Hypothalamus (tissue), 51 donors: Measurements from ENCODE around the gene DGAT2.
"Not testable (repeated sequence)": the region's sequence is repeated elsewhere in the genome, so short reads cannot be mapped to it uniquely, and the experiment has no call there.

ENCODE experiments used
- DNase-seq, 51 donors: peaks; one replicate each; lab custom pipeline; 2025; lab: John Stamatoyannopoulos, UW

The DGAT2 gene, protein sequence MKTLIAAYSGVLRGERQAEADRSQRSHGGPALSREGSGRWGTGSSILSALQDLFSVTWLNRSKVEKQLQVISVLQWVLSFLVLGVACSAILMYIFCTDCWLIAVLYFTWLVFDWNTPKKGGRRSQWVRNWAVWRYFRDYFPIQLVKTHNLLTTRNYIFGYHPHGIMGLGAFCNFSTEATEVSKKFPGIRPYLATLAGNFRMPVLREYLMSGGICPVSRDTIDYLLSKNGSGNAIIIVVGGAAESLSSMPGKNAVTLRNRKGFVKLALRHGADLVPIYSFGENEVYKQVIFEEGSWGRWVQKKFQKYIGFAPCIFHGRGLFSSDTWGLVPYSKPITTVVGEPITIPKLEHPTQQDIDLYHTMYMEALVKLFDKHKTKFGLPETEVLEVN

GRCh38 chr11:75768112-75768908 is at the start of gene DGAT2:
DGAT2 (plus strand) TSS chr11:75768778; CDS start chr11:75768992, 214 bp downstream.
- peak in 37 of 51 donors; percentile 10 to 73 (median 35) for DNase-seq

GRCh38 chr11:75719340-75720239 is 49.0 kb upstream of the DGAT2 start:
- DNase-seq: no peak

- no peak for DNase-seq
Measured at GRCh38 chr11:75720639-75721038, 47.9 kb upstream of the DGAT2 start.

GRCh38 chr11:75721852-75722668 is 46.5 kb upstream of the DGAT2 start:
- no peak for DNase-seq

- no peak for DNase-seq
Measured at GRCh38 chr11:75722669-75723042, 45.9 kb upstream of the DGAT2 start.

DNA sequence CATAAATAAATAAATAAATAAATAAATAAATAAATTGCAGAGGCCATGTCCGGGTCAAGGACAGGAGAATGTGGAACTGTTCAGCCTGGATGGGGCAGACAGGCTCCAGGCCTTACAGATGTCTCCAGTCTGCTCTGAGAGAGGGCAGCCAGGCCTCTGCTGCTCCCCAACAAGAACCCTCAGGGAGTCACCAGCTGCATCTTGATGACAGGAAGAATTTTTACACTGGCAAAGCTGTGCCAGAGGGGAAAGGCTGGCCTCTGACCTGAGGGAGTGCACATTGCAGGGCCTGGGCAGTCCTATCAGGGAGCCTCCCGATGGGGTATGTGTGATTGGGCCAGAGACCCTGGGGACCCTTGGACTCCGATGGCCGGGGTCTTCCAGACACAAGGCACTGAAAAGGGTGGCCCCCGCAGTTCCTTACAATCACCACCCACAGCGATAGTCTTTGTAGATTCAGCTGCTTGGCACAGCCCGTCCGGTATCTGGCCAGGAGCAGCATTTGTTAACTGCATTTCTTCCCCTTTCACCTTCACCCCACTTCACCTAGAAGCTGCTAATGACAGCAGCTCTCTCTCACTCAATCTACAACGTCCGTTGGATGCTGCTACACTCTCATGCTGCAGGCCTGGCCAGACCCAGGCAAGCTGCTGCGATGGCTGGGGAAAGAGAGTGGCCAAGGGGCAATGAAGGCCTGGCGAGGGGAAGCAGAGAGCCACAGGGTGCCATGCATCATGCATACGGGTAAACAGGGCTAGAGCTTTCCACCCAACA is 42.8 kb upstream of the DGAT2 start:
- no peak for DNase-seq

GRCh38 chr11:75728992-75729391 is 39.6 kb upstream of the DGAT2 start:
- no peak for DNase-seq

GRCh38 chr11:75731095-75731494 is 37.5 kb upstream of the DGAT2 start:
- no peak for DNase-seq

GRCh38 chr11:75733071-75733430 is 35.5 kb upstream of the DGAT2 start:
- no peak for DNase-seq

GRCh38 chr11:75733431-75734107 is 35.0 kb upstream of the DGAT2 start:
- DNase-seq: peak in 10 of 51 donors; percentile 4 to 46 (median 24)

DNA sequence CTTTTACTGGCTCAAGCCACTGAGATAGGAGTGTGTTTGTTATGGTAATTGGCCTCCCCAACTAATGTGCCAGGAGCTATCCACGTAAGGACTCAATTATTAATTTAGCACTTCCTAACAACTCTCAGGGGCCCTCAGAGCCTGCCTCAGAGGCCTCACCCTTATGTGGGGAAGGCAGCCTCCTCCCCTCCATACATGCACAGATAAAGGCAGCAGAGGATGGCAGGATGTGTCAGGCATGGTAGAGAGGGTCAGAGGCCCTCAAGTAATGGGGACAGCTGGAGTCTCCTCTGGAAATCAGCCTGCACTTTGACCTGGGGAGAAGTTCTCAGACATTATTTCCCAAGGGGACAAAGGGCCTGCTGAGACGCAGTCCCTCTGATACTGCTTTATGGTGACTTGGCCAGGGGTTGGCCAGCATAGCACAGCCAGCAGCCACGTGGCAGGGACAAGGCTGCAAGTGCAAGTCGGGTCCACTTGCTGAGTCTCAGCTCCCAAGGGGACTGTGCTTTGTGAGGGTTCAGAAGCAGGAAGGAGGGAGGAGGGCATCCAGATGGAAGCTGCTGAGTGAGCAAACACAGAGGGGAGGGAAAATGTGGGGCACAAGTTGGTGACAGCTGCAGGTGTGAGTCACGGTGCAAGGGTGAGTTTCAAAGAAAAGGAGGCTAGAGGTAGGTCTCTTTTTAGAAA is 33.9 kb upstream of the DGAT2 start:
- no peak for DNase-seq

DNA sequence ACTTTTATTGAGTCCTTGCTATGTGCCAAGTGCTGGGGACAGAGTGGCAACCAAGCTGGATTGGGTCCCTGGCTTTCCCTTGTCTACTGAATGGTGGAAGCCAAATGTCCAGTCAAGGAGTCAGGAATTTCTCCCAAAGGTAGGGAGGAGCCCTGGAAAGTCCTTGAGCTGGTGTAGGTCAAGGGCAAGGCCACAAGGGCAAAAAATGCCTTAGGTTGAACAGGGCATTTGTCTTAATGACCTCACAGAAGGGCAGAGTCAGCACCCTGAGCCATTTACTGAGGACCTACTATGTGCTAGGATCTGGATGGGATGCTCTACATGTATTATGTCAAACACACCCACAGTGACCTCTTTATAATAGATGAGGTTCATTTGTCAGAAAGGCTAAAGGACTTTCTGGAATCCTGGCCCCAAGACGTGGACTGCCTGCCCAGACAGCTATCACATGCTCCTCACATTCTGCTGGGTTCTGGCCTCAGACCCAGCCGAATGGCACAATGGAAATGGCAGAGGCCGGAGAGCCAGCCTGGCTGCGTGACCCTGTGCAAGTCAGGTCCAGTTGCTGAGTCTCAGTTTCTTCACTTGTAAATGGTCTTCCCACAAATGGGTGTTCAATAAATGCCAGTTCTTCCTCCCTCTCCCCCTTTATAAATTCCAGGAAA is 33.3 kb upstream of the DGAT2 start:
- no peak for DNase-seq

- DNase-seq: no peak
Measured at GRCh38 chr11:75737314-75737713, 31.3 kb upstream of the DGAT2 start.

- DNase-seq: no peak
Measured at GRCh38 chr11:75740681-75741080, 27.9 kb upstream of the DGAT2 start.

DNA sequence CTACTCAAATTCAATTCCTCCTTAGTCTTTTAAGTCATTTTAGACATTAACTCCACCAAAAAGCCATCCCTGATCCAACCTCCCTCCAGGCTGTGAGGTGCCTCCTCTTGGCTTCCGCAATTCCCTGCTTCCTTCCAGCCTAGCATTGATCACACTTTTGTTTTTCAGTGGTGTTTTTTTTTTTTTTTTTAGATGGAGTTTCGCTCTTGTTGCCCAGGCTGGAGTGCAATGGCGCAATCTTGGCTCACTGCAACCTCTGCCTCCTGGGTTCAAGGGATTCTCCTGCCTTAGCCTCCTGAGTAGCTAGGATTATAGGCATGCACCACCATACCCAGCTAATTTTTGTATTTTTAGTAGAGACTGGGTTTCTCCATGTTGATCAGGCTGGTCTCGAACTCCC is 25.4 kb upstream of the DGAT2 start:
- not testable (repeated sequence) for DNase-seq

DNA sequence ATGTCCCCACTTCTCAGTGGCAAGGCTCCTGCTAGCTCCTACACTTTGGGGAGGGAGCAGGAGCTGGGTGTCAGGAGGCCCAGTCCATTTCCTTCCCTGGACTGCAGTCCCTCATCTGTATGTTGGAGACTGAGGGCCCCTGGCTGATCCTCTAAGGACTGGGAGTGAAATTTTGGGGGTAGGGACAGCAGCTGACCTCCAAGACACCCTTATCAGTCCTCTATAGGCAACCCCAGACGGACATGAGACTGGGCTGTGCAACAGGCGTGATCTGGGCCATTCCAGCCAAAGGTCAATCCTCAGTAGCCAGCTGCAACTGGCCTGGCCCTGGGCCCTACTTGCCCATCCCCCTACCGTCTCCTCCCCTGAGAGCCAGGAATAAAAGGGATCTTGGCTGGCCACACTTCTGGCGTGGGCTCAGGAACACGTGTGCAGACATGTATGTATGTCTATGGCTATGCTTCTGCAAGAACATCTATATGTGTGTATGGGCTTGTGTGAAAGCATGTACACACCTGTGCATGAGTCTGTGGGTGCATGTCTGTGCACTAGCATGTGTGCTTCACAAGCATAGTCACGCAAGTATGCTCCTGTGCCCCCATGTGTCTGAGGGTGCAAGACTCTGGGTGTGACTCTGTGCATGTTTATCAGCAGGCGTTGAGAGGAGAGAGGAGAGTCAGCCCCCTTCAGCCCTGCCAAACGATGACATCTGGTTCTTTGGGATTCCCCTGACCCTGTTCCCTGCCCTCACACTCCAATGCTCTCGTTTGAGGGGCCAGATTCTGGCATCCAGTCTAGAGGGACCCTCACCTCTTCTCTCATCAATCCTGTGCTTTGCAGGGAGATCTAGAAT is 24.6 kb upstream of the DGAT2 start:
- DNase-seq: no peak

- DNase-seq: no peak
Measured at GRCh38 chr11:75745807-75746206, 22.8 kb upstream of the DGAT2 start.
